Rectal smooth muscle tissue (tissue), 1 donor: ENCODE results near the gene PCDHB15.

ENCODE experiments used
- H3K27ac ChIP-seq: one replicate; pipeline ENCODE4 v1.7.0; 2013; ENCODE audit warnings: low read depth, low read length, inconsistent platforms
- H3K27me3 ChIP-seq: one replicate; pipeline ENCODE4 v1.7.0; 2013; ENCODE audit warnings: low read length; ENCODE audit not compliant: control insufficient read depth, insufficient read depth
- H3K36me3 ChIP-seq: one replicate; pipeline ENCODE4 v1.7.0; 2013; ENCODE audit warnings: low read length; ENCODE audit not compliant: control insufficient read depth, insufficient read depth
- H3K4me1 ChIP-seq: one replicate; pipeline ENCODE4 v1.7.0; 2013; ENCODE audit warnings: low read length; ENCODE audit not compliant: control insufficient read depth, insufficient read depth
- H3K4me3 ChIP-seq: one replicate; pipeline ENCODE4 v1.7.0; 2013; ENCODE audit warnings: low read length
- H3K9ac ChIP-seq: one replicate; pipeline ENCODE4 v1.7.0; 2013; ENCODE audit warnings: low read length

Gene PCDHB15

GRCh38 chr5:141260458-141261237 lies 15.5 kb downstream of the PCDHB15 start:
- no peaks in the 10 kb centered on the region for H3K4me1 ChIP-seq
- no peak overlapping the region for H3K4me3 ChIP-seq
- no peaks in the 10 kb centered on the region for H3K27me3 ChIP-seq
- no peaks in the 10 kb centered on the region for H3K36me3 ChIP-seq
- no peak overlapping the region for H3K9ac ChIP-seq
- H3K27ac ChIP-seq, result no peak overlapping the region

GRCh38 chr5:141261238-141261546 lies 16.0 kb downstream of the PCDHB15 start:
- Histone ChIP-seq H3K27ac (no peak overlapping the region), H3K36me3 (no peaks in the 10 kb centered on the region), H3K4me1 (no peaks in the 10 kb centered on the region), H3K9ac (no peak overlapping the region), H3K4me3 (no peak overlapping the region), H3K27me3 (no peaks in the 10 kb centered on the region)

GRCh38 chr5:141269195-141269594 lies 24.0 kb downstream of the PCDHB15 start:
- H3K4me1 ChIP-seq, result no peaks in the 10 kb centered on the region
- no peak overlapping the region for H3K4me3 ChIP-seq
- no peaks in the 10 kb centered on the region for H3K36me3 ChIP-seq
- H3K27me3 ChIP-seq, result no peaks in the 10 kb centered on the region
- no peak overlapping the region for H3K9ac ChIP-seq
- H3K27ac ChIP-seq, result no peak overlapping the region

- H3K4me3 ChIP-seq, result no peak overlapping the region
- no peaks in the 10 kb centered on the region for H3K36me3 ChIP-seq
- no peak overlapping the region for H3K9ac ChIP-seq
- no peak overlapping the region for H3K27ac ChIP-seq
- no peaks in the 10 kb centered on the region for H3K4me1 ChIP-seq
- no peaks in the 10 kb centered on the region for H3K27me3 ChIP-seq
Measured at GRCh38 chr5:141272906-141273305, 27.7 kb downstream of the PCDHB15 start.

- no peaks in the 10 kb centered on the region for H3K27me3 ChIP-seq
- peaks cover under 1% of the 10 kb centered on the region for H3K36me3 ChIP-seq
- no peak overlapping the region for H3K4me3 ChIP-seq
- H3K9ac ChIP-seq, result no peak overlapping the region
- H3K4me1 ChIP-seq, result no peaks in the 10 kb centered on the region
- no peak overlapping the region for H3K27ac ChIP-seq
Measured at GRCh38 chr5:141298376-141298775, 53.2 kb downstream of the PCDHB15 start.
